Measurements from ENCODE around the gene C3AR1.
"Not testable (repeated sequence)": the region's sequence is repeated elsewhere in the genome, so short reads cannot be mapped to it uniquely, and the experiment has no call there.

C3AR1 gene

GRCh38 chr12:8026291-8026900, 39.8 kb downstream of the C3AR1 start:
- peak; percentile 99 for DNase-seq

GRCh38 chr12:8018666-8019581, 47.2 kb downstream of the C3AR1 start:
- DNase-seq, result peak; percentile 37

- DNase-seq, result not testable (repeated sequence)
Observed at GRCh38 chr12:8018213-8018612, 47.9 kb downstream of the C3AR1 start.

DNA sequence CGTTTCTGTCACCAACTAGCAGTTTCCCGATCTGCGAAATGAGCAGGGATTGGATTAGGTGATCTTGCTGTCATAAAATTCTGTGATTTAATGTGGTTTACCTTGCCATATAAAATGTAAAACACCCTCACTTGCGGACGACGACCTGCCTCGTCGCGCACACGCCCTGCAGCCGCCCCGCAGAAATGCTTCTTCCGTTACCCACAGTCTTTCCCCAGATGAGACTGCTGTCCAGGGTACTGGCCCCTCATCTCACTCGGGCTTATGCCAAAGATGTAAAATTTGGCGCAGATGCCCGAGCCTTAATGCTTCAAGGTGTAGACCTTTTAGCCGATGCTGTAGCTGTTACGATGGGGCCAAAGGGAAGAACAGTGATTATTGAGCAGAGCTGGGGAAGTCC, 51.3 kb downstream of the C3AR1 start:
- no peak for DNase-seq

- DNase-seq, result no peak
Observed at GRCh38 chr12:8012651-8013309, 53.4 kb downstream of the C3AR1 start.

DNA sequence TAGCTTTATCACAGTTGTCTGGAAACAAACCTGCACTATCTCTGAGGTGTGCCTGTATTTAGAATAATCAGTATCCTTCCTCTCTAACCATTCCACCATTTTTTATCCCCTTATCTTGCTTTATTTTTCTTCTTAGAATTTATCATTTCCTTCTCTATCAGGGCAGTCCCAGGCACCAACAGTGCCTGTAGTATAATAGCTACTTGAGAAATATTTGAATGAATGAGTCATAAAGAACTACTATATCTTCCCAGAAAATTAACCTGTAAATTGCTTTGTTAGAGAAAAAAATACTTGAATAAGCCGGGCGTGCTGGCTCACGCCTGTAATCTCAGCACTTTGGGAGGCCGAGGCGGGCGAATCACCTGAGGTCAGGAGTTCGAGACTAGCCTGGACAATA, 54.8 kb downstream of the C3AR1 start:
- DNase-seq, result no peak

Measured in NCI-H1092 treated with DMSO at 0.1 percent for 48 hours (cell line).